ENCODE measurements around the gene SLC26A9.

- TF ChIP-seq, protein P1, sequence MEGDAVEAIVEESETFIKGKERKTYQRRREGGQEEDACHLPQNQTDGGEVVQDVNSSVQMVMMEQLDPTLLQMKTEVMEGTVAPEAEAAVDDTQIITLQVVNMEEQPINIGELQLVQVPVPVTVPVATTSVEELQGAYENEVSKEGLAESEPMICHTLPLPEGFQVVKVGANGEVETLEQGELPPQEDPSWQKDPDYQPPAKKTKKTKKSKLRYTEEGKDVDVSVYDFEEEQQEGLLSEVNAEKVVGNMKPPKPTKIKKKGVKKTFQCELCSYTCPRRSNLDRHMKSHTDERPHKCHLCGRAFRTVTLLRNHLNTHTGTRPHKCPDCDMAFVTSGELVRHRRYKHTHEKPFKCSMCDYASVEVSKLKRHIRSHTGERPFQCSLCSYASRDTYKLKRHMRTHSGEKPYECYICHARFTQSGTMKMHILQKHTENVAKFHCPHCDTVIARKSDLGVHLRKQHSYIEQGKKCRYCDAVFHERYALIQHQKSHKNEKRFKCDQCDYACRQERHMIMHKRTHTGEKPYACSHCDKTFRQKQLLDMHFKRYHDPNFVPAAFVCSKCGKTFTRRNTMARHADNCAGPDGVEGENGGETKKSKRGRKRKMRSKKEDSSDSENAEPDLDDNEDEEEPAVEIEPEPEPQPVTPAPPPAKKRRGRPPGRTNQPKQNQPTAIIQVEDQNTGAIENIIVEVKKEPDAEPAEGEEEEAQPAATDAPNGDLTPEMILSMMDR (IDR thresholded peaks at IDR 0.05; ENCODE audit: low read length), result no peak
- no peak for TF ChIP-seq EZH2phosphoT487 (IDR thresholded peaks at IDR 0.05; ENCODE audit: low read length)
Observed at GRCh38 chr1:205963352-205964155, 20.3 kb upstream of the SLC26A9 start.

Data from MM.1S (cell line).